Choroid plexus epithelial cell (primary cell): Measurements from ENCODE around the gene SCAF1.

ENCODE experiments used
- DNase-seq: peaks from one replicate; pipeline ENCODE4 v3.0.0-alpha.2; 2010; ENCODE audit warnings: low read depth
- H3K4me3 ChIP-seq: 2 replicates; pipeline ENCODE4 v1.5.1; 2011; ENCODE audit warnings: low read depth, mild to moderate bottlenecking, control low read depth, low read length, moderate library complexity
- CTCF ChIP-seq: conservative IDR thresholded peaks from 2 replicates; pipeline ENCODE4 v1.5.1; 2011; ENCODE audit warnings: low read depth, mild to moderate bottlenecking, control low read depth, inconsistent platforms, low read length, moderate library complexity

Gene SCAF1

GRCh38 chr19:49641688-49642491, at the start of gene SCAF1:
Gene SCAF1, plus strand, starts transcription at chr19:49642209. Its CDS starts 2,818 bp downstream, at chr19:49645027.
- TF ChIP-seq CTCF, result no peak
- DNase-seq, result peak; percentile 100
- H3K4me3 ChIP-seq, result peak within 1 kb of the TSS; percentile 97

- peak overlapping the region; percentile 83 for H3K4me3 ChIP-seq
- no peak for TF ChIP-seq CTCF
- peak; percentile 19 for DNase-seq
These were observed 49.4 kb upstream of the SCAF1 start for GRCh38 chr19:49592486-49593232.

- DNase-seq, result peak; percentile 95
- no peak for TF ChIP-seq CTCF
- peak overlapping the region; percentile 83 for H3K4me3 ChIP-seq
These were observed 48.5 kb upstream of the SCAF1 start for GRCh38 chr19:49593233-49594113.

GRCh38 chr19:49594157-49594992, 47.6 kb upstream of the SCAF1 start:
- no peak overlapping the region for H3K4me3 ChIP-seq
- DNase-seq, result no peak
- no peak for TF ChIP-seq CTCF

GRCh38 chr19:49594993-49595818, 46.8 kb upstream of the SCAF1 start:
- no peak overlapping the region for H3K4me3 ChIP-seq
- TF ChIP-seq CTCF, result no peak
- DNase-seq, result no peak
